Measurements from ENCODE around the gene NINL.
A peak's percentile ranks its signal among the peaks of the same experiment; 100 is the strongest.
"Not testable (repeated sequence)": the region's sequence is repeated elsewhere in the genome, so short reads cannot be mapped to it uniquely, and the experiment has no call there.

The NINL gene

GRCh38 chr20:25550645-25551337, 34.5 kb downstream of the NINL start:
- not testable (repeated sequence) for DNase-seq

DNA sequence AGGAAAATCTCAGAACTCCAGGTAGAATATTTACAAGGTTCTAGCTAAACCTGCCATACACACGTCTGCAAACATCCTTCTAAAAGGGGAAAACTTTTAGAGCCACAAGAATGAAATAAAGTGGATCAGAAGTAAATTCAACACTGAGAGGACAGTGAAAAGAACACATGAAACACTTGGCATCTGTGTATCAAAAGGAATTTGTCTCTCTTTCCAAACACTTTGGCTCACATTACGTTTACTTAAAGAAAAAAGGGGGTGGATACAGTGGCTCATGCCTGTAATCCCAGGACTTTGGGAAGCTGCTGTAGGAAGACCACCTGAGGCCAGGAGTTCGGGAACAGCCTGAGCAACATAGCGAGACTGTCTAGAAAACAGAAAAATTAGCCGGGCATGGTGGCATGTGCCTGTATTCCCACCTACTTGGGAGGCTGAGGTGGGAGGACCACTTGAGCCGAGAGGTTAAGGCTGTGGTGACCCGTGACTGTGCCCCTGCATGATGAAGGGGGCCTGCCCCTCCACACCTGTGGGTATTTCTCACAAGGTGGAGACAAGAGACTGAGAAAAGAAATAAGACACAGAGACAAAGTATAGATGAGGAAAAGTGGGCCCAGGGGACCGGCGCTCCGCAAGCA, 35.4 kb downstream of the NINL start:
- no peak for DNase-seq

GRCh38 chr20:25549172-25549773, 36.1 kb downstream of the NINL start:
- DNase-seq, result no peak

DNA sequence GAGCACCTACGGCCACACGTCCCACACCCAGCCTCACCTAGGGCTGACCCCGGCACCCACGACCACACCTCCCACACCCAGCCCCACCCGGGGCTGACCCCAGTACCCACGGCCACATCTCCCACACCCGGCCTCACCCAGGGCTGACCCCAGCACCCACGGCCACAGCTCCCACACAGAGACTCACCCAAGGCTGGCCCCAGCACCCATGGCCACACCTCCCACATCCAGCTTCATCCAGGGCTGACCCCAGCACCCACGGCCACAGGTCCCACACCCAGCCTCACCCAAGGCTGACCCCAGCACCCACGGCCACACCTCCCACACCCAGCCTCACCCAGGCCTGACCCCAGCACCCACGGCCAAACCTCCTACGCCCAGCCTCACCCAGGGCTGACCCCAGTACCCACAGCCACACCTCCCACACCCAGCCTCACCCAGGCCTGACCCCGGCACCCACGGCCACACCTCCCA, 36.7 kb downstream of the NINL start:
- no peak for DNase-seq

DNA sequence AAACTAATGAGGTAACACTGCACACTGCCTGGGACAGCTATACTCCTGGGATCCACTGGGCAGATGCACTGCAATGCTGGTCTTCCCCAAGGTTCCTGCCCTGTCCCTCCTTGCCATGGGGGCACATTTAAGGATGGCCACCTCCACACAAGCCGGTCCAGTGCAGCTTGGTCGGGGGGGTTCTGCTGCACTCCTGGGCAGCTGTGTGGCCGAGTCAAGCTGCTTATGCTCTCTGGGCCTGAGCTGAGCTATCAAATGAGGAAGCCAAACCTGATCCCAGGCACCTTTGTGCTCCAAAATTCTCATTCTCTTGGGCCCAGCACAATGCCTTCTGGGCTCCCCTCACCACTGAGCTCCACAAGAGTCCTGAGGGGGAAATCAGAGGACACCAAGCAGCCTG, 37.3 kb downstream of the NINL start:
- no peak for DNase-seq

- no peak for DNase-seq
These were observed 38.3 kb downstream of the NINL start for GRCh38 chr20:25547063-25547462.

- DNase-seq, result no peak
These were observed 39.3 kb downstream of the NINL start for GRCh38 chr20:25546048-25546447.

GRCh38 chr20:25545171-25545570, 40.2 kb downstream of the NINL start:
- DNase-seq, result no peak

GRCh38 chr20:25544734-25545133, 40.6 kb downstream of the NINL start:
- no peak for DNase-seq

GRCh38 chr20:25544311-25544710, 41.0 kb downstream of the NINL start:
- DNase-seq, result no peak

DNA sequence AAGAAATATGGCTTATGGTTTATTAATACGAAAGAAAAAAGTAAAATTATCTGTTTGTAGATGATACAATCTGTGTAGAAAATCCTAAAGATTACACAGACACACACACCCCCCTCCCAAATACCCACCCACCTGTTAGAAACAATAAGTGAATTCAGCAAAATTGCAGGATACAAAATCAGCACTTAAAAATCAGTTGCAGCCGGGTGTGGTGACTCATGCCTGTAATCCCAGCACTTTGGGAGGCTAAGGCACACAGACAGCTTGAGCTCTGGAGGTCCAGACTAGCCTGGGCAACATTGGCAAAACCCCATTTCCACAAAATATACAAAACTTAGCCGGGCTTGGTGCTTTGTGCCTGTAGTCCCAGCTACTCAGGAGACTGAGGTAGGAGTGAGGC, 42.3 kb downstream of the NINL start:
- no peak for DNase-seq

- no peak for DNase-seq
These were observed 43.7 kb downstream of the NINL start for GRCh38 chr20:25541676-25542075.

- DNase-seq, result peak; percentile 15
These were observed 45.3 kb downstream of the NINL start for GRCh38 chr20:25539742-25540672.

DNA sequence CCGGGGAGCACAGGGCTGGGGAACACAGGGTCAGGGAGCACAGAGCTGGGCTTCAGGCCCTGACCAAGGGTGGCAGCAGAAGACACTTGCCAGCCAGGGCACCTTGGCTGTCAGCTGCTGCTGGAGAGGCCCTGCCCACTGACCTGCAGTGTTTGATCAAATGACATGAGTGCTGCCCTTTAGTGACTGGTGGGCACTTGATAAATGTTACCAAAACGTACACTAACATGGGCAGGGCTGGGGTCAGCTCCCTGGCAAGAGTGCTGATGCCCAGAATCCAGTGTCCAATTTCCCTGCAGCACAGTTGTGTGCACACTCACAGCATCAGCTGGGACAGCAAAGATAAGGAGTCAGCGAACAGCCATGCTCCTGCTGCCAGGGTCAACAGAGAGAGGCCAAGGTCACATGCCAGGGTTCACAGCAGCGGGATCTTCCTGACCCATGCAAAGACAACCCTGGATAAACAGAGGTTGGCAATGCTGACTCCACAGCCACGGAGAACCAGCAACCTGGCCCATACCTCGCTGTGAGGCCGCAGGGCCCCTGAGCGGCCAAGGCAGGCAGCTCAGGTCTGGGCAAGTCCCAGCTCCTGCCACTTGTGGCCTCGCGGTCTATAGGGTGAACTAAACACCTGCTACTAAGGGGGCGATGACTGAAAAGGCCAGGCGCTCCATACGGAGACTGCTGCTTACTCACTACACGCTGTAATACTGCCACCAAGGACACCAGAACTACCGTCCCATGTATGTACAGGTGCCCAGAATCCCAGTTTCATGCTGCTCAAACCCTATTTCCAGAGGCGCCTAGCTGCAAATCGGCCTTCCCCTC, 46.3 kb downstream of the NINL start:
- DNase-seq, result no peak

DNA sequence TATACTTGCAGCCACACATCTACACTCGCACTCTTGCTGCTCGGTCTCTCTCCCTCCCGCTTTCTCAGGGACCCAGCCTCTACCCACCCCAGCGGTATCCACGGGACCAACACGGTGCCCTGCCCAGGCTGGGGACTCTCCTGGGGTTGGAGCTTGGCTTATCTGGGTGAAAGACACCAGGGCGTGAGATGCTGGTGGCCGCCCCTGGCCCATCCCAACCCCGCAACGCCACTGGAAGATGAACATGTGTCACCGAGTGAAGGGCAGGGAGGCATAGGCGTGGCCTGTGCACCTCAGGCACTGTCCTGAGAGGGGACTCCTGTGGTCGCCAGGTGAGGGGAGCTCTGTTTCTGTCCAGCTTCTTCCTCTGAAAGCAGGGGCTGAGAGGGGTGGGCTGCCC, 47.4 kb downstream of the NINL start:
- DNase-seq, result no peak

DNA sequence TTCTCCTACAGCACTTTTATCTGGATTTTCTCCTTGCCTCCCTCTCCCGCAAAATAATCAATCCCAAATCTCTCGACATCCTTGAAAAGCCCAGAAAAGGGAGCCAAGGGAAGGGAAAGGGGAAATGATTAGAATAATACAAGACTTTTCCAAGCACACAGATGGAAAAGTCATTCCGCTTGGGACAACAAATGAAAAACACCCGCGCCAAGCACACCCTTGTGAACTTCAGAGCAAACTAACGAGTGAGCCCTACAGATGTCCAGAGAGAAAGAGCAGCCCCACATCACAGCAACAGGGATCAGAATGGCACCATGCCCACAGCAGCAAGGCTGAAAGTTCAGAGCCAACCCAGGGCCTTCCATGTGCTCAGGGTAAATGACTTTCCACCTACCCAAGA, 49.6 kb downstream of the NINL start:
- no peak for DNase-seq

GRCh38 chr20:25534845-25535244, 50.5 kb downstream of the NINL start:
- no peak for DNase-seq

DNA sequence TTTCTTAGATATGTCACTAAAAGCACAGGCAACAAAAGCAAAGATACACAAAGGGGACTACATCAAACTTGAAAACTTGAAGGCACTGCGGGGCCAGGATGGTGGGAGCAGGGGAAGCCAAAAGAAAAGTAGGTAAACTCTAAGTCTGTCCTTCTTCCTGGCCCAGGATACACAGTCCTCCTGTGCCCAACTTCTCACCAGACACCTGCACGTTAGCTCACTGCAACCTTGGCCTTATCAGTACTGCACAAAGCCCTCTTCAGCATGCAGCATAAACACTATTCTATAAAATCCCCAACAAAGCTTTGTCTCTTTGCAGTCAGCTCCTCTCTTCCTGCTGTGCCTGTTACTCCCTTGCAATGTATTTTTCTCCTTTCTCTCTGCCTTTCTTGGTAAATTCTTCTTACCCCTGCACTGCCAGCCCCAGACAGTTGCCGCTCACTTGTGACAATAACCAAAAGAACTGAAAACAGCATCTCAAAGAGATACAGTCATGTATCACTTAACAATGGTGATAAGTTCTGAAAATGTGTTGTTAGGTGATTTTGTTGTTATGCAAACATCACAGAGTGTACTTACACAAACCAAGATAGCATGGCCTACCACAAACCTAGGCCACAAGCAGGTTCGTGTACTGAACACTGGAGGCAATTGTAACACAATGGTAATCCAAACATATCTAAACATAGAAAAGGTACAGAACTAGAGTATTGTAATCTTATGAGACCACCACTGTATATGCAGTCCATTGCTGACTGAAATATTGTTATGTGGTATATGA, 51.2 kb downstream of the NINL start:
- no peak for DNase-seq

DNA sequence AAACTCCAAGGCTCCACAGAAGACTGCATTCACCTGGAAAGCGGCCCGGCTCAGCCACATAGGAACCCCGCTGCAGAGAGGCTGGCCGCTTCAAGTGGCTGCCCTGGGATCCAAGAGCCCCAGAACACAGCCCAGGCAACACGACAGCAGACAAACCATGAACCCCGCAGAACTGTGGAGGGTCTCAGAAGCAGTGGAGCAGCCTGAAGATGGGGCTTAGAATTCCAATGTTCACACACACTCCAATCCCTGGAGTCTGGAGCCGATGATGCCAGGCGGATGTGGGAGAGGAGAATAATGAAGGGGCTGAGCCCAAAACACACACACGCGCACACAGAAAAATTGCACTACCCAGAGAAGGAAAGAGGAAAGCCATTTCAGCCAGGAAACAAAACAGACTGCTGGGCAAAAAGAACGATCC, 52.4 kb downstream of the NINL start:
- DNase-seq, result no peak

- no peak for DNase-seq
These were observed 53.1 kb downstream of the NINL start for GRCh38 chr20:25532015-25532751.
